ENCODE results near the gene CPXM2. TPM values are rescaled to one million over a fixed set of nuclear protein-coding genes. Genes with fewer than 3 reads are reported as not detected.

CPXM2 gene
- total and polyA plus RNA-seq, 9 of the 15 experiments (the other 6 are each of a cell fraction or from before 2014, with no cell fraction given): not detected

DNA sequence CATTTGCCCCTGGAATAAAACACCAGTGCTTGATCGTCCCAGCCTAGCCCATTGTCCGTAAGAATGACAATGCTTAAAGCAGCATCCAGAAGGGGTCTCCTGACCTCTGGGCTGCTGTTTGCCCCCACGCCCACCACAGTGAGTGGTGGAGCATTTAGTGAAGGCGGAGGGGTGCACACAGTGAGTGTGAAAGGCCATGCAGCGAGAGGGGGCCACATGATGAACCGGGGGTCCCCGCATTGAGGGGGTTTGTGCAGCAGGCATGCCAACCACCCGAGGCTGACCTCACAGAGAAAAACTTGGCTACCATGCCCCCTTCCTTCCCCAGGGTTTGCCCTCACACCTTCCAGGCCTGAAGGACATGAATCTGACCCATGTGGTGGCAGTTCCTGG, 28.4 kb downstream of the CPXM2 start:
- no peak for FAIRE-seq
- no peaks in the 10 kb centered on the region for H3K9me1 ChIP-seq (ENCODE audit: control insufficient read depth, insufficient read depth, low read length)

DNA sequence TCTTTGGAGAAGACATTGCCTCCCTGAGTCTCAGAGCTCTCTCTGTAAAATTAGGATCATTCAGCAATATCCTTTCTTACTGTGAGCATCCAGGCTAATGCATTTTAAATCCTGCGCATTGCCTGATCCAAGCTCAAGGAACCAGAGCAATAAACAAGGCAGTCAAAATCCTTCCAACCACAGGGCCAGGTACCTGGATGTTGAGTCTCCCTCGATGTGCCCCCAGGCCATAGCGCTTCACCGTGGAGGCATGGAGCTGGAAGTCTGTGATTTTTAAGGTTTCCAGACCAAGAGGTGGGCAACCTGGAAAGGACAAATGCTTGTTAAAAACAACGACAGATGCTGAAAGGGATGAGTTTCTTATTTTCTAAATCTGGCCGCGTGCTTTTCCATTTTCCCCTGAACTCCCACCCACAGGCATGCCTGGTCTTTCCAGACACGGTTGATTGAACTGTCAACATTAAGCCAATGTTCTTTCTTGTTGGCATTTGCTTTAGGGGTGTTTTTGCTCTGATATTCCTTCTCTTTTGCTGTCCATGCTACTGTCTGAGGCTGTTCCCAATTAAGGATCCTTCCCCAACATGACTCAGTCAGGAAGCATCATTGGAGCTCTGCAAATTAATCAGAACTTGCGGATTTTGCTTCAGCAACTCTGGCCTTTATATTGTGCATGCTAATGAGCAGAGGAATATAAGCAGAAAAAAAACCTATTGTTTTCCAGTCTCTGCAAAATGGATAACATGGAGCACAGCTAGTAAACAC, 29.0 kb downstream of the CPXM2 start:
- ChIA-PET POLR2A (no interaction called here), CTCF (ENCODE audit: low intra/inter-chr PET ratio) (no interaction called here)
- no peaks in the 10 kb centered on the region for H3K9me3 ChIP-seq (replicated peaks; ENCODE audit: control insufficient read depth, insufficient read depth, low read depth, low read length)
- no TSS peak for BruUV-seq (replicated peaks)
- H3K9ac ChIP-seq (ENCODE audit: insufficient read depth in 1 of 2, low read depth in 2 of 2, low read length in 2 of 2): no peak overlapping the region
- peaks cover 0 to 24% of the 10 kb centered on the region in 2 experiments; a peak in 3 of 5 replicates for H3K27me3 ChIP-seq (ENCODE audit: control insufficient read depth in 2 of 2, insufficient read depth in 2 of 2, low read length in 2 of 2)
- no peak for TF ChIP-seq RBM25 (IDR thresholded peaks at IDR 0.05; ENCODE audit: low read depth, low read length, severe bottlenecking)
- no peak for TF ChIP-seq ZBTB17 (CRISPR knock-in tag; IDR thresholded peaks at IDR 0.05)
- no peak for TF ChIP-seq CHD4 (IDR thresholded peaks at IDR 0.05; ENCODE audit: insufficient read depth, insufficient replicate concordance, low read depth, low read length, poor library complexity, severe bottlenecking)
- TF ChIP-seq NEUROD1 (IDR thresholded peaks at IDR 0.05; ENCODE audit: borderline replicate concordance, low read depth, low read length, partially characterized antibody): no peak
- no peak for TF ChIP-seq POLR3A (IDR thresholded peaks at IDR 0.05; ENCODE audit: borderline replicate concordance, extremely low read depth, insufficient read depth, insufficient read length)
- no peak for TF ChIP-seq E2F3 (CRISPR knock-in tag; IDR thresholded peaks at IDR 0.05)
- TF ChIP-seq BHLHE40 (IDR thresholded peaks at IDR 0.05; ENCODE audit: low read length): no peak
- TF ChIP-seq HLTF (IDR thresholded peaks at IDR 0.05): no peak
- no peak for TF ChIP-seq PTTG1 (tag; IDR thresholded peaks at IDR 0.05; ENCODE audit: low read depth)
- TF ChIP-seq, protein P1, sequence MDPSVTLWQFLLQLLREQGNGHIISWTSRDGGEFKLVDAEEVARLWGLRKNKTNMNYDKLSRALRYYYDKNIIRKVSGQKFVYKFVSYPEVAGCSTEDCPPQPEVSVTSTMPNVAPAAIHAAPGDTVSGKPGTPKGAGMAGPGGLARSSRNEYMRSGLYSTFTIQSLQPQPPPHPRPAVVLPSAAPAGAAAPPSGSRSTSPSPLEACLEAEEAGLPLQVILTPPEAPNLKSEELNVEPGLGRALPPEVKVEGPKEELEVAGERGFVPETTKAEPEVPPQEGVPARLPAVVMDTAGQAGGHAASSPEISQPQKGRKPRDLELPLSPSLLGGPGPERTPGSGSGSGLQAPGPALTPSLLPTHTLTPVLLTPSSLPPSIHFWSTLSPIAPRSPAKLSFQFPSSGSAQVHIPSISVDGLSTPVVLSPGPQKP (CRISPR knock-in tag; IDR thresholded peaks at IDR 0.05): no peak
- TF ChIP-seq ZNF780A (CRISPR knock-in tag; IDR thresholded peaks at IDR 0.05): no peak
- no peak for TF ChIP-seq XRCC3 (IDR thresholded peaks at IDR 0.05)
- no peak for TF ChIP-seq HNRNPLL (IDR thresholded peaks at IDR 0.05; ENCODE audit: low read depth, low read length, poor library complexity, severe bottlenecking)
- no peak for TF ChIP-seq ZBED1 (IDR thresholded peaks at IDR 0.05)
- TF ChIP-seq ELF1 (tag; IDR thresholded peaks at IDR 0.05): no peak
- no peak for TF ChIP-seq TAL1 (IDR thresholded peaks at IDR 0.05)
- H3K4me1 ChIP-seq (replicated peaks in 1 of 2; ENCODE audit: control insufficient read depth in 2 of 2, insufficient read depth in 2 of 2, low read length in 2 of 2): no peaks in the 10 kb centered on the region; a peak in 1 of 5 replicates
- ATAC-seq (no peak), DNase-seq (ENCODE audit: extremely low read depth in 1 of 4, low spot score in 3 of 4) (no peak), FAIRE-seq (no peak)
- no peak overlapping the region for H2AFZ ChIP-seq (ENCODE audit: low read depth, low read length)
- H3K9me1 ChIP-seq (ENCODE audit: control insufficient read depth, insufficient read depth, low read length): no peaks in the 10 kb centered on the region
- WGBS (ENCODE audit: insufficient coverage, low coverage, missing lambda C conversion rate): 2% methylated on average over 7 of the region's 9 CpGs
- no peak overlapping the region for H3K27ac ChIP-seq (ENCODE audit: extremely low read depth, low read depth, low read length)
- H3K4me2 ChIP-seq (ENCODE audit: insufficient read depth, low read length): no peak overlapping the region
- H3K4me3 ChIP-seq: no peak overlapping the region
- no peaks in the 10 kb centered on the region for H3K36me3 ChIP-seq (ENCODE audit: control insufficient read depth, insufficient read depth, low read length)
- intact Hi-C loops (cut with micrococcal nuclease): no loop called here
- H4K20me1 ChIP-seq (replicated peaks; ENCODE audit: control insufficient read depth, insufficient read depth, low read length): no peaks in the 10 kb centered on the region
- in situ Hi-C loops (cut with MboI): no loop called here
- no peaks in the 10 kb centered on the region for H3K79me2 ChIP-seq (ENCODE audit: control insufficient read depth, insufficient read depth, low read length)

More for the DNA sequence above, 28.4 kb downstream of the CPXM2 start:
- Histone ChIP-seq H2AFZ (ENCODE audit: low read depth, low read length) (no peak overlapping the region), H3K9me3 (replicated peaks; ENCODE audit: control insufficient read depth, insufficient read depth, low read depth, low read length) (no peaks in the 10 kb centered on the region), H3K4me2 (ENCODE audit: insufficient read depth, low read length) (no peak overlapping the region), H3K79me2 (ENCODE audit: control insufficient read depth, insufficient read depth, low read length) (no peaks in the 10 kb centered on the region), H3K27ac (ENCODE audit: extremely low read depth, low read depth, low read length) (no peak overlapping the region), H4K20me1 (replicated peaks; ENCODE audit: control insufficient read depth, insufficient read depth, low read length) (no peaks in the 10 kb centered on the region), H3K36me3 (ENCODE audit: control insufficient read depth, insufficient read depth, low read length) (no peaks in the 10 kb centered on the region), H3K9ac (ENCODE audit: insufficient read depth in 1 of 2, low read depth in 2 of 2, low read length in 2 of 2) (no peak overlapping the region), H3K4me3 (no peak overlapping the region), H3K27me3 (ENCODE audit: control insufficient read depth in 2 of 2, insufficient read depth in 2 of 2, low read length in 2 of 2) (peaks cover 0 to 22% of the 10 kb centered on the region in 2 experiments; a peak in 3 of 5 replicates), H3K4me1 (replicated peaks in 1 of 2; ENCODE audit: control insufficient read depth in 2 of 2, insufficient read depth in 2 of 2, low read length in 2 of 2) (no peaks in the 10 kb centered on the region; a peak in 1 of 5 replicates)
- intact Hi-C loops (cut with micrococcal nuclease): no loop called here
- WGBS (ENCODE audit: insufficient coverage, low coverage, missing lambda C conversion rate): 0% methylated on average over 5 of the region's 8 CpGs
- POLR2A ChIA-PET: no interaction called here
- BruUV-seq (replicated peaks): no TSS peak
- ATAC-seq (no peak), DNase-seq (ENCODE audit: extremely low read depth in 1 of 4, low spot score in 3 of 4) (no peak)
- in situ Hi-C loops (cut with MboI): no loop called here
- TF ChIP-seq ILK (tag; IDR thresholded peaks at IDR 0.05; ENCODE audit: borderline replicate concordance, low read depth): no peak
- CTCF ChIA-PET (ENCODE audit: low intra/inter-chr PET ratio): no interaction called here

Measured in K562 (cell line).